Mesenchymal stem cell (in vitro differentiated cells and primary cell): ENCODE measurements around the gene ARHGEF17.

Experiments used
- DNase-seq: peaks from one replicate; pipeline ENCODE4 v3.0.0-alpha.2; 2013
- H2AFZ ChIP-seq: one replicate; pipeline ENCODE4 v1.6.1; 2013; ENCODE audit warnings: low read depth, mild to moderate bottlenecking, control low read depth, inconsistent platforms, low read length, moderate library complexity
- H2AK5ac ChIP-seq: 2 replicates; pipeline ENCODE4 v1.6.1; 2013; ENCODE audit warnings: low read length, moderate library complexity, mild to moderate bottlenecking, inconsistent platforms; ENCODE audit not compliant: severe bottlenecking
- H2BK120ac ChIP-seq: one replicate; pipeline ENCODE4 v1.6.1; 2013; ENCODE audit warnings: low read depth, mild to moderate bottlenecking, inconsistent platforms, low read length, moderate library complexity
- H2BK12ac ChIP-seq, 2 experiments: one replicate each; pipeline ENCODE4 v1.6.1; 2013; ENCODE audit warnings: inconsistent platforms in 2 of 2, low read length in 2 of 2, mild to moderate bottlenecking in 2 of 2, moderate library complexity in 2 of 2, control low read depth in 1 of 2
- H2BK15ac ChIP-seq: one replicate; pipeline ENCODE4 v1.6.1; 2013; ENCODE audit warnings: mild to moderate bottlenecking, low read depth, inconsistent platforms; ENCODE audit not compliant: poor library complexity, severe bottlenecking
- H2BK5ac ChIP-seq: 2 replicates; pipeline ENCODE4 v1.6.1; 2013; ENCODE audit warnings: low read depth, mild to moderate bottlenecking, low read length, control low read depth, inconsistent platforms; ENCODE audit not compliant: poor library complexity, severe bottlenecking
- H3K14ac ChIP-seq, 2 experiments: one replicate each; pipeline ENCODE4 v1.6.1; 2013; ENCODE audit warnings: inconsistent platforms in 2 of 2, low read length in 2 of 2, control low read depth in 1 of 2, mild to moderate bottlenecking in 1 of 2, moderate library complexity in 1 of 2
- H3K18ac ChIP-seq, 2 experiments: one replicate each; pipeline ENCODE4 v1.6.1; 2013; ENCODE audit warnings: inconsistent platforms in 2 of 2, low read length in 2 of 2, control low read depth in 1 of 2, low read depth in 1 of 2, mild to moderate bottlenecking in 1 of 2
- H3K23ac ChIP-seq, 2 experiments: one replicate each; pipeline ENCODE4 v1.6.1; 2013; ENCODE audit warnings: inconsistent platforms in 2 of 2, low read length in 2 of 2, mild to moderate bottlenecking in 2 of 2, moderate library complexity in 2 of 2, control low read depth in 1 of 2
- H3K27ac ChIP-seq: 2 replicates; pipeline ENCODE4 v1.5.1; 2013; ENCODE audit warnings: mild to moderate bottlenecking, moderate library complexity, low read length, control low read depth, inconsistent platforms; ENCODE audit not compliant: poor library complexity, severe bottlenecking
- H3K27me3 ChIP-seq, 2 experiments: 2 replicates each; pipeline versions ENCODE4 v1.6.1 to v1.7.0; 2013; ENCODE audit warnings: low read length in 2 of 2, mild to moderate bottlenecking in 2 of 2, moderate library complexity in 2 of 2, control low read depth in 1 of 2, inconsistent platforms in 1 of 2; ENCODE audit not compliant: control insufficient read depth in 1 of 2, insufficient read depth in 1 of 2
- H3K36me3 ChIP-seq, 2 experiments: 2 replicates each; pipeline versions ENCODE4 v1.6.1 to v1.7.0; 2013; ENCODE audit warnings: low read length in 2 of 2, control low read depth in 1 of 2, inconsistent platforms in 1 of 2, low read depth in 1 of 2, mild to moderate bottlenecking in 1 of 2; ENCODE audit not compliant: insufficient read depth in 2 of 2, control insufficient read depth in 1 of 2
- H3K4ac ChIP-seq, 2 experiments: one replicate each; pipeline ENCODE4 v1.6.1; 2013; ENCODE audit warnings: inconsistent platforms in 2 of 2, low read length in 2 of 2, mild to moderate bottlenecking in 2 of 2, moderate library complexity in 2 of 2, control low read depth in 1 of 2, low read depth in 1 of 2
- H3K4me1 ChIP-seq: 2 replicates; pipeline ENCODE4 v1.6.1; 2013; ENCODE audit warnings: low read depth, low read length, control low read depth; ENCODE audit not compliant: control insufficient read depth, insufficient read depth
- H3K4me2 ChIP-seq: 2 replicates; pipeline ENCODE4 v1.6.1; 2013; ENCODE audit warnings: low read length, mild to moderate bottlenecking, inconsistent platforms; ENCODE audit not compliant: poor library complexity, severe bottlenecking
- H3K4me3 ChIP-seq, 2 experiments: 2 replicates each; pipeline versions ENCODE4 v1.5.1 to v1.7.0; 2013; ENCODE audit warnings: low read length in 2 of 2, mild to moderate bottlenecking in 2 of 2, control low read depth in 1 of 2, low read depth in 1 of 2; ENCODE audit not compliant: insufficient read depth in 1 of 2
- H3K79me1 ChIP-seq: replicated peaks from 2 replicates; pipeline ENCODE4 v1.6.1; 2013; ENCODE audit warnings: mild to moderate bottlenecking, control low read depth, low read length, inconsistent platforms; ENCODE audit not compliant: poor library complexity, severe bottlenecking
- H3K9ac ChIP-seq: 2 replicates; pipeline ENCODE4 v1.7.0; 2013; ENCODE audit warnings: mild to moderate bottlenecking, low read length, moderate library complexity
- H3K9me3 ChIP-seq: 2 replicates; pipeline ENCODE4 v1.7.0; 2013; ENCODE audit warnings: mild to moderate bottlenecking, low read length; ENCODE audit not compliant: control insufficient read depth
- H4K8ac ChIP-seq: one replicate; pipeline ENCODE4 v1.6.1; 2013; ENCODE audit warnings: inconsistent platforms, mild to moderate bottlenecking, low read length, moderate library complexity
- H4K91ac ChIP-seq: one replicate; pipeline ENCODE4 v1.6.1; 2013; ENCODE audit warnings: mild to moderate bottlenecking, low read length, inconsistent platforms
- WGBS: methylation state at CpG from one replicate; pipeline ENCODE4 v1.1.7; 2013; ENCODE audit warnings: mixed read lengths; 5-methylcytosine and 5-hydroxymethylcytosine counted together

The ARHGEF17 gene

GRCh38 chr11:73415854-73416615 lies 108.0 kb downstream of the ARHGEF17 start:
- H3K27ac ChIP-seq: no peak overlapping the region
- no peak overlapping the region for H3K23ac ChIP-seq
- no peak for DNase-seq
- H2BK15ac ChIP-seq: no peak overlapping the region
- no peak overlapping the region for H2AK5ac ChIP-seq
- H3K4me3 ChIP-seq: no peak overlapping the region
- no peak overlapping the region for H3K4ac ChIP-seq
- no peaks in the 10 kb centered on the region for H3K9me3 ChIP-seq
- no peak overlapping the region for H3K4me2 ChIP-seq
- H3K27me3 ChIP-seq: no peaks in the 10 kb centered on the region
- no peak overlapping the region for H4K8ac ChIP-seq
- H2BK120ac ChIP-seq: no peak overlapping the region
- no peak overlapping the region for H2AFZ ChIP-seq
- no peak overlapping the region for H2BK12ac ChIP-seq
- no peak overlapping the region for H3K14ac ChIP-seq
- H4K91ac ChIP-seq: no peak overlapping the region
- H2BK5ac ChIP-seq: no peak overlapping the region
- H3K79me1 ChIP-seq: peaks cover 4% of the 10 kb centered on the region
- peak overlapping the region; percentile 6 for H3K9ac ChIP-seq
- H3K18ac ChIP-seq: no peak overlapping the region
- peaks cover 9 to 20% of the 10 kb centered on the region in 2 experiments for H3K36me3 ChIP-seq
- 97% methylated on average over 3 of the region's 4 CpGs for WGBS
- no peaks in the 10 kb centered on the region for H3K4me1 ChIP-seq

GRCh38 chr11:73416786-73417185 lies 108.7 kb downstream of the ARHGEF17 start:
- Histone ChIP-seq H3K9ac (peak overlapping the region; percentile 6), H3K18ac (no peak overlapping the region), H2BK5ac (no peak overlapping the region), H2BK120ac (no peak overlapping the region), H3K27ac (no peak overlapping the region), H3K4ac (no peak overlapping the region), H2BK15ac (no peak overlapping the region), H3K36me3 (peaks cover 4 to 14% of the 10 kb centered on the region in 2 experiments), H2AFZ (no peak overlapping the region), H3K14ac (no peak overlapping the region), H3K27me3 (no peaks in the 10 kb centered on the region), H3K4me2 (no peak overlapping the region), H4K91ac (no peak overlapping the region), H3K4me1 (no peaks in the 10 kb centered on the region), H2BK12ac (no peak overlapping the region), H4K8ac (no peak overlapping the region), H3K4me3 (no peak overlapping the region), H2AK5ac (no peak overlapping the region), H3K9me3 (no peaks in the 10 kb centered on the region), H3K23ac (no peak overlapping the region), H3K79me1 (peaks cover 4% of the 10 kb centered on the region)
- DNase-seq: peak; percentile 48
- 97% methylated on average over 2 of the region's 2 CpGs for WGBS
